ENCODE measurements around the gene CSMD2.

DNA sequence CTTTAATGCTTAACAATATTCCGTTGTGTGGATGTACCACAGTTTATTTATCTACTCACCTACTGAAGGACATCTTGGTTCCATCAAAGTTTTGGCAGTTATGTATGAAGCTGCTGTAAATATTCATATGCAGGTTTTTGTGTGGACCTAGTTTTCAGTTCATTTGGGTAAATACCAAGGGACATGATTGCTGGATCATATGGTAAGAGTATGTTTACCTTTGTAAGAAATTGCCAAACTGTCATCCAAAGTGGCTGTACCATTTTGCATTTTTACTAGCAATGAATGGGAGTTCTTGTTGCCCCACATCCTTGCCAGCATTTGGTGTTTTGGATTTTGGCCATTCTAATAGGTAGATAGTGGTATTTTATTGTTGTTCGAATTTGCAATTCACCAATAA, 682.6 kb downstream of the CSMD2 start:
- TF ChIP-seq CTCF (IDR thresholded peaks at IDR 0.05), result no peak
- no peak for TF ChIP-seq POLR2A (IDR thresholded peaks at IDR 0.05)
- TF ChIP-seq EP300 (IDR thresholded peaks at IDR 0.05), result no peak
- no peak for TF ChIP-seq POLR2AphosphoS5 (IDR thresholded peaks at IDR 0.05)

Data from upper lobe of left lung (tissue), 4 donors.